ENCODE data around the gene MICAL2. TPM values are rescaled to one million over a fixed set of nuclear protein-coding genes. Genes with fewer than 3 reads are reported as not detected.

MICAL2 gene
- total RNA-seq, 1 donor from 2014 or later, result 104 TPM

DNA sequence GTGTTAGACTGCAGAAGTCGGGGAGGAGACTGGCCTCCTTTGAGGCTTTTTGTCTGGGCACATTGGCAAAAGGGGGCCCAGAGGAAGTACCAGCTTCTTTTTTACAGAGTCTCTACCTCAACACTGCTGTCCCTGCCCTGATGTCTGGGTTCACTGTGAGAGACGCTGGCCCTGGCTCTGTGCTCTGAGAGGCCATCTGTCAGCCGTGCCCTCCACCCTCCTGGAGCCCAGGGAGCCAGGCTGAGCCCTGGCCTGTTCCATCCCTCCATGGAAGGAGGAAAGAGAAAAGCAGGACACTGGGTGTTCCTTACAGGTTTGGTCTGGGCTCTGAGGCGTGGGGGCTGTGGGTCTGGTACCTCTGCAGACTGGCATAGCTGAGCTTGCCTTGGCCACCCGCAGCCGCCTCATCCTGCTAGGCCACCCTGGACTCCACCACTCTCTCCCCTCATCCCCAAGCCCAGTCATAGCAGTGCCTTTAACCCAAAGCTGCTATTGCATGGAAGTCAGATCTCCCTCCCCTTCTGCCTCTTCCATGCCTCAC is 161.5 kb downstream of the MICAL2 start:
- TF ChIP-seq, protein P1, sequence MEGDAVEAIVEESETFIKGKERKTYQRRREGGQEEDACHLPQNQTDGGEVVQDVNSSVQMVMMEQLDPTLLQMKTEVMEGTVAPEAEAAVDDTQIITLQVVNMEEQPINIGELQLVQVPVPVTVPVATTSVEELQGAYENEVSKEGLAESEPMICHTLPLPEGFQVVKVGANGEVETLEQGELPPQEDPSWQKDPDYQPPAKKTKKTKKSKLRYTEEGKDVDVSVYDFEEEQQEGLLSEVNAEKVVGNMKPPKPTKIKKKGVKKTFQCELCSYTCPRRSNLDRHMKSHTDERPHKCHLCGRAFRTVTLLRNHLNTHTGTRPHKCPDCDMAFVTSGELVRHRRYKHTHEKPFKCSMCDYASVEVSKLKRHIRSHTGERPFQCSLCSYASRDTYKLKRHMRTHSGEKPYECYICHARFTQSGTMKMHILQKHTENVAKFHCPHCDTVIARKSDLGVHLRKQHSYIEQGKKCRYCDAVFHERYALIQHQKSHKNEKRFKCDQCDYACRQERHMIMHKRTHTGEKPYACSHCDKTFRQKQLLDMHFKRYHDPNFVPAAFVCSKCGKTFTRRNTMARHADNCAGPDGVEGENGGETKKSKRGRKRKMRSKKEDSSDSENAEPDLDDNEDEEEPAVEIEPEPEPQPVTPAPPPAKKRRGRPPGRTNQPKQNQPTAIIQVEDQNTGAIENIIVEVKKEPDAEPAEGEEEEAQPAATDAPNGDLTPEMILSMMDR (conservative IDR thresholded peaks at IDR 0.05; ENCODE audit: low read depth, low read length), result no peak
- DNase-seq (ENCODE audit: low read depth), result no peak
- H3K4me3 ChIP-seq (ENCODE audit: low read depth, low read length), result no peak overlapping the region

DNA sequence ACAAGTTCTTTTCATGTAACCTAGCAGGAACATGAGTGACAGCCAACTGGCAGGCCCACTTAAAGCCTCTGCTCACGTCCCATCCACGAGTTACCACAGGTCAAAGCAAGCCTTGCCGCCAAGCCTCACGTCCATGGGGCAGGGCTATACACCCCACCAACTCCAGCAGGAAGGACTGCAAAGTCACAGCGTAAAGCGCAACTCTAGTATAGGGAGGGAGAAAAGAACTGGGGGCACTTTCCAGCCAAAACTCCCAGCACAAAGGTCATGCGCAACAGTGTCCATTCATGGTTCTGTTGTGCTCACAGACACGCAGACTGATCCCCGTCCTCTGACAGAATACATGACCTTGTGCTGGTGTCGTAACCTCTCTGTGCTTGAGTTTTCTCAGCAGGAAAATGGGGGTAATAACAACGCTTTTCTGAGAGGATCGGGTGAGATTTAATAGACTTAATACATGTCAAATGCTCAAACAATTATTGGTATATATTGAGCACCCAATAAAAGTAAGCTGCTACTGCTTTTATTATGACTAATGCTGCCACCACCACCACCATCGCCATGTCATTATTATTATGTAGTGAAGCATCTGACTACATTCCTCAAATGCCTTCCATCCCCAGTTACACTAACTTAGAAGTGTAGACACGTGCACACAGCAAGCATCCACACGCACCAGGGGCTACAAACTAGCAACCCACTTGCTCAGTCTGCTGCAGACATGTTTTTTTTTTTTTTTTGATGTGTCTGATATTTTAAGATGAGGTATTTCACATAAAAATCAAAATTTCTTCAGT is 162.6 kb downstream of the MICAL2 start:
- no peak overlapping the region for H3K4me3 ChIP-seq (ENCODE audit: low read depth, low read length)
- TF ChIP-seq, protein P1 (conservative IDR thresholded peaks at IDR 0.05; ENCODE audit: low read depth, low read length), result no peak
- no peak for DNase-seq (ENCODE audit: low read depth)

DNA sequence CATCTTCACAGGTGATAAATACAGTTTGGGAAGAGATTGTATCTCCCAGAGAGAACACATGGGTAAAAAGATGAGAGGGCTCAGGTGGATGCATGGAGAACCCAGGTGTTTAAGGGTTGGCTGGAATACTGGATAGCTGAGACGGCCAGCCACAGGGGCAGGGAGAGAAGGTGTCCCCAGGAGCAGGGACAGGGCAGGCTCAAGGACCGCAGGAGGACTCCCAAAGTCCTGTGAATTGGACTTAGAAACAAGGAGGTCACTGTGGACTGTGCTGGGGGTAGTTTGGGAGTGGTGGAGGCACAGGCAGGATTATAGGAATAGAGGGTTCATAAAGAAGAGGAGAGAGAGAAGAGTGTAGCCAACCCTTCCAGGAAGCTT is 163.2 kb downstream of the MICAL2 start:
- H3K4me3 ChIP-seq (ENCODE audit: low read depth, low read length), result no peak overlapping the region
- DNase-seq (ENCODE audit: low read depth), result no peak
- TF ChIP-seq, protein P1 (conservative IDR thresholded peaks at IDR 0.05; ENCODE audit: low read depth, low read length), result no peak

DNA sequence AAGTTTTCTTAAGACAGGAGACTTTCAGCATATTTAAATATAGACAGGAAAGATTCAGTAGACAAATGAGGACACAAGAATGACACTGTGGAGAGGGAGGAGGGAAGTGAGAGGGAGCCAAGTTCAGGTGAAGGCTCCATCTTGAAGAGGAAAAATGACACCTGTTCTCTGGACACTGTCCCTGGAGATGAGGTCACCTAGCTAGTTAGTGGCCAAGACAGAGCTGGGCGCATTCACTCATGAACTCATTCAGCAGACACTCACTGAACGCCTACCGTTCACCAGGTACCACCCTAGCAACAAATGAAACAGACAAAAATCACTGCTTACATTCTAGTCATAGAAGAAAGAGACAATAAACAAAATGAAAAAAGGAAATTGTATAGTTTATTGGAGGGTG is 163.7 kb downstream of the MICAL2 start:
- H3K4me3 ChIP-seq (ENCODE audit: low read depth, low read length), result no peak overlapping the region
- TF ChIP-seq, protein P1 (conservative IDR thresholded peaks at IDR 0.05; ENCODE audit: low read depth, low read length), result no peak
- no peak for DNase-seq (ENCODE audit: low read depth)

DNA sequence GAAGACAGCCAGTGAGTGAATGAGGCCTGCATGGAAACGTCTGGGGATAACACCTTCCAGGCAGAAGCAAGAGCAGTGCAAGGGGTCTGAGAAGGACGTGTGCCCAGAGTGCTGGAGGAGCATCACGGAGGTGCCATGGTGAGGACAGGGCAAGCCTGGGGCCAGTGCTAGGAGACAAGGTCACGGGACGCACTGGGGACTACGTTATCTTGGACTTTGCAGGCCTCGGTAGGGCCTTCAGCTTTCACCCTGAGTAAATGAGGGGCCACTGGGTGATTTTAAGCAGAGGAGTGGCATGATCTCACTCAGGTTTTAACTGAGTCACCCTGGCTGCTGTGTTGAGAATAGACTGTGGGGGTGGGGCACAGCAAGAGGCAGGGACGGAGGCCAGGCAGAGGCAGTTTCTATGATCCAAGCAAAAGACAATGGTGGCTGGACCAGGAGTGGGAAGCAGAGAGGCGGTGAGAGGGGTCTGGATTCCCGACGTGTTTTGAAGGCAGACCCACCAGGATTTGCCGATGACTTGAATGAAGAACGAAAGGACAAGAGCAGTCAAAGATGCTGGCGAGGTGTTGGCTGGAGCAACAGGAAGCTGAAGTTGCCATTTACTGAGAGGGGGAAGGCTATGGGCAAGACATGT is 164.3 kb downstream of the MICAL2 start:
- DNase-seq (ENCODE audit: low read depth), result no peak

DNA sequence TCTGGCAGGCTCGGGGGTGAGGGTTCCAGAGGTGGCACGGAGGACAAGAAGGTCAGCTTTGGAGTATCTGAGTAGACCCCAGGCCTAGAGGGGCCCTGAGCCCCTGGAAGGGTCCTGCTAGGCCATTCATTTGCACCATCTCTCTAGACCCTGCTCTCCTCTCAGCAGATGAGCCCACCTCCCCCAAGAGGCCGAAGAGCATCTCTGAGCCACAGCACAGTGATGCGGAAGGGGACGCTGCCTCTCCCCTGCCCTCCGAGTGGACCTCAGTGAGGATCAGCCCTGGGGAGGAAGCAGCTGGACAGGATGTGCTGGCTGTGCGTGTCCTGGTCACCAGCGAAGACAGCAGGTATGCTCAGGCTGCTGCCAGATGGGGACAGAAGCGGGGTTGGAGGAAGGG is 165.4 kb downstream of the MICAL2 start:
- no peak overlapping the region for H3K4me3 ChIP-seq (ENCODE audit: low read depth, low read length)
- TF ChIP-seq, protein P1 (conservative IDR thresholded peaks at IDR 0.05; ENCODE audit: low read depth, low read length), result no peak
- no peak for DNase-seq (ENCODE audit: low read depth)

More for the DNA sequence above, 164.3 kb downstream of the MICAL2 start:
- no peak overlapping the region for H3K4me3 ChIP-seq (ENCODE audit: low read depth, low read length)
- TF ChIP-seq, protein P1 (conservative IDR thresholded peaks at IDR 0.05; ENCODE audit: low read depth, low read length), result no peak
